22Rv1 (cell line): ENCODE measurements around the gene PPP1R2.
"Not testable (repeated sequence)": the region's sequence is repeated elsewhere in the genome, so short reads cannot be mapped to it uniquely, and the experiment has no call there.

Source experiments
- H3K27ac ChIP-seq: fragments of 450-650 bp; 2 replicates; pipeline ENCODE4 v1.5.1; 2017
- CTCF ChIP-seq: fragments of 450-650 bp; IDR thresholded peaks from 2 replicates; pipeline ENCODE4 v1.5.1; 2017; ENCODE audit warnings: mild to moderate bottlenecking
- ZFX ChIP-seq: fragments of 450-650 bp; IDR thresholded peaks from 2 replicates; pipeline ENCODE4 v1.6.1; 2017; ENCODE audit warnings: antibody characterized with exemption, borderline replicate concordance

The PPP1R2 gene

GRCh38 chr3:195542698-195543499, at the start of gene PPP1R2:
Gene PPP1R2, minus strand, starts transcription at chr3:195543325. Its CDS starts 300 bp downstream, at chr3:195543025.
- no peak for TF ChIP-seq ZFX
- no peak for TF ChIP-seq CTCF
- H3K27ac ChIP-seq = peak within 1 kb of the TSS; percentile 42; the same call in 1 of the 2 replicates

- TF ChIP-seq CTCF = no peak
- no peak for TF ChIP-seq ZFX
- no peak overlapping the region for H3K27ac ChIP-seq
These were observed 48.7 kb upstream of the PPP1R2 start for GRCh38 chr3:195591852-195592251.

GRCh38 chr3:195591220-195591619, 48.1 kb upstream of the PPP1R2 start:
- TF ChIP-seq ZFX (no peak), CTCF (no peak)
- no peak overlapping the region for H3K27ac ChIP-seq

- not testable (repeated sequence) for H3K27ac ChIP-seq
These were observed 47.3 kb upstream of the PPP1R2 start for GRCh38 chr3:195590381-195590780.

- not testable (repeated sequence) for H3K27ac ChIP-seq
These were observed 46.7 kb upstream of the PPP1R2 start for GRCh38 chr3:195589796-195590195.

- TF ChIP-seq CTCF (no peak), ZFX (no peak)
These were observed 44.7 kb upstream of the PPP1R2 start for GRCh38 chr3:195587824-195588223.

GRCh38 chr3:195587406-195587805, 44.3 kb upstream of the PPP1R2 start:
- H3K27ac ChIP-seq = no peak overlapping the region
- no peak for TF ChIP-seq ZFX
- TF ChIP-seq CTCF = no peak

More at GRCh38 chr3:195587824-195588223, 44.7 kb upstream of the PPP1R2 start:
- no peak overlapping the region for H3K27ac ChIP-seq

- TF ChIP-seq ZFX = no peak
- TF ChIP-seq CTCF = no peak
- peak overlapping the region; percentile 43 for H3K27ac ChIP-seq
These were observed 41.4 kb upstream of the PPP1R2 start for GRCh38 chr3:195584543-195584870.
